ENCODE results near the gene PCDH17. TPM values are rescaled to one million over a fixed set of nuclear protein-coding genes. Genes with fewer than 3 reads are reported as not detected.

PCDH17 gene
- total RNA-seq, 1 donor from 2014 or later: 16.6 TPM

DNA sequence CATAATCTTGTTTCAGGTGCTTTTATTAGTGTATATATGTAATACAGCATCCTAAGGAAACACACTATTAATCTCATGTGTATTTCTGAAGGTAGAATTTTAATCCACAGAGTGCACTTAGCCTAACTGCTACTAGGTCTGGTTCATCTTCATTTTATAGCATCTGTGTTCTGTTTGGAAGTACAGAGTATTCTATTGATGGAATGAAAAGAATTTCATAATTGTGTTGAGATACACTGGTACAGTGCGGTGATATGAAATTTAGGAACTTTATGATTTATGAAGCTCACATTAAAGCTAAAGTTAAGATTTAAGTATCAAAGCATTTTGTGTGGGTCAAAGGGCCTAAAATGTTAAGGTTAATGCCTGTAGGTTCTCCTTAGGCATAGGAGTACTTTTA, 6.0 kb downstream of the PCDH17 start:
- H3K27me3 Mint-ChIP-seq: peaks cover 33% of the 10 kb centered on the region
- H3K9me3 Mint-ChIP-seq: no peaks in the 10 kb centered on the region

DNA sequence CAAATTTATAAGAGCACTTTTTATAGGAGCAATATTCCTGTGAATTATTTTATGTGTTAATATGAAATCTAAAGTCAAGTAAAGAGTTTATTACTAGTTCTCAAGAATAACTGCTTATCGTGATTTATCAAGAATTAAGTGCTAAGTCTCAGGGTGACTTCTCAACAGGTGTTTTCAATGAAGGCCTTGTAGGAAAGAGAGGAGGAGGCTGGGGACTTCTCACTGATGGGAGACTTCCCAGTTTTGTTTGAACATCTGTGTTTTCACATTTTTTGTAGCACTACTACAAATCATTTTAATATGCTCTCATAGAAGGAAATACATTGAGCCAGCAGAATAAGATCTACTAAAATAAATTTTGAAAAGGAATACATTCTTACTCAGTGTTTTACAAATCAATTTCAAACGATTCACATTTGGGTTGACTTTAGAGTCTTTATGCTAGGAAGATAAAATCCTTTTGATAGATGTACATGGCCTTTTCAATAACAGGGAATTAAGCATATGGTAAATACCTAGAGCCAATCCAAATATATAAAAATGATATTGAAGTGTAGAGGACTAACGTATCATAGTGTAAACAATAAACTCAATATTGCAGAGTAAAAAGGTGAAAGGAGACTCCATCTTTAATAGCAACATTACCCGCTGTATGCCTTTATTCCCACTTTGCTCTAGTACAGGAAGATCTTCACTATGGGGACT, 6.8 kb downstream of the PCDH17 start:
- Mint-ChIP-seq H3K27me3 (peaks cover 25% of the 10 kb centered on the region), H3K27ac (no peak overlapping the region), H3K4me1 (ENCODE audit: unreplicated experiment) (no peaks in the 10 kb centered on the region), H3K4me3 (no peak overlapping the region), H3K36me3 (no peaks in the 10 kb centered on the region), H3K9me3 (no peaks in the 10 kb centered on the region)
- no peak for DNase-seq (ENCODE audit: extremely low spot score, unreplicated experiment)
- TF ChIP-seq, protein P1, sequence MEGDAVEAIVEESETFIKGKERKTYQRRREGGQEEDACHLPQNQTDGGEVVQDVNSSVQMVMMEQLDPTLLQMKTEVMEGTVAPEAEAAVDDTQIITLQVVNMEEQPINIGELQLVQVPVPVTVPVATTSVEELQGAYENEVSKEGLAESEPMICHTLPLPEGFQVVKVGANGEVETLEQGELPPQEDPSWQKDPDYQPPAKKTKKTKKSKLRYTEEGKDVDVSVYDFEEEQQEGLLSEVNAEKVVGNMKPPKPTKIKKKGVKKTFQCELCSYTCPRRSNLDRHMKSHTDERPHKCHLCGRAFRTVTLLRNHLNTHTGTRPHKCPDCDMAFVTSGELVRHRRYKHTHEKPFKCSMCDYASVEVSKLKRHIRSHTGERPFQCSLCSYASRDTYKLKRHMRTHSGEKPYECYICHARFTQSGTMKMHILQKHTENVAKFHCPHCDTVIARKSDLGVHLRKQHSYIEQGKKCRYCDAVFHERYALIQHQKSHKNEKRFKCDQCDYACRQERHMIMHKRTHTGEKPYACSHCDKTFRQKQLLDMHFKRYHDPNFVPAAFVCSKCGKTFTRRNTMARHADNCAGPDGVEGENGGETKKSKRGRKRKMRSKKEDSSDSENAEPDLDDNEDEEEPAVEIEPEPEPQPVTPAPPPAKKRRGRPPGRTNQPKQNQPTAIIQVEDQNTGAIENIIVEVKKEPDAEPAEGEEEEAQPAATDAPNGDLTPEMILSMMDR (conservative IDR thresholded peaks at IDR 0.05): no peak

More for the DNA sequence above, 6.0 kb downstream of the PCDH17 start:
- TF ChIP-seq, protein P1 (conservative IDR thresholded peaks at IDR 0.05): no peak
- H3K27ac Mint-ChIP-seq: no peak overlapping the region
- H3K4me3 Mint-ChIP-seq: peak overlapping the region; percentile 22
- peaks cover 4% of the 10 kb centered on the region for H3K4me1 Mint-ChIP-seq (ENCODE audit: unreplicated experiment)
- DNase-seq (ENCODE audit: extremely low spot score, unreplicated experiment): no peak
- H3K36me3 Mint-ChIP-seq: no peaks in the 10 kb centered on the region

DNA sequence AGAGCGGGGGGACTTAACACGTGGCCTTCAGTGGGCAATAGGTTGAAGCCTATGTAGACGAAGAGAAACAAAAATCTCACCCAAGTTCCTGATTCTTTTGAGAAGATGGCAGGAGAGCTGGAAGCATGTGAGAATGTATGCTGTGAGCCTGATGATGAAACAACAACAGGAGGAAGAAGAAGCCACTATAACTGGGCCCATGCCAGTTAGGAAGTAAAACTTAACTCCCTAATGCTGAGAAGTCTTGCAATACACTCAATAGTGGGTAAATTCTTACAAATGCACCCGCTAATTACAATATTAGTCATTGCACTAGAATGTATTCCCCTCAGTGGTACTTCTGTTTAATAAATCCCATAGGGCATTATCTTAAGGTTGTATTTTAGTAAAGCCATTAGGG, 9.1 kb downstream of the PCDH17 start:
- TF ChIP-seq, protein P1 (conservative IDR thresholded peaks at IDR 0.05): no peak
- DNase-seq (ENCODE audit: extremely low spot score, unreplicated experiment): no peak
- Mint-ChIP-seq H3K9me3 (no peaks in the 10 kb centered on the region), H3K4me3 (no peak overlapping the region), H3K27me3 (peaks cover 8% of the 10 kb centered on the region), H3K4me1 (ENCODE audit: unreplicated experiment) (no peaks in the 10 kb centered on the region), H3K36me3 (no peaks in the 10 kb centered on the region), H3K27ac (no peak overlapping the region)

DNA sequence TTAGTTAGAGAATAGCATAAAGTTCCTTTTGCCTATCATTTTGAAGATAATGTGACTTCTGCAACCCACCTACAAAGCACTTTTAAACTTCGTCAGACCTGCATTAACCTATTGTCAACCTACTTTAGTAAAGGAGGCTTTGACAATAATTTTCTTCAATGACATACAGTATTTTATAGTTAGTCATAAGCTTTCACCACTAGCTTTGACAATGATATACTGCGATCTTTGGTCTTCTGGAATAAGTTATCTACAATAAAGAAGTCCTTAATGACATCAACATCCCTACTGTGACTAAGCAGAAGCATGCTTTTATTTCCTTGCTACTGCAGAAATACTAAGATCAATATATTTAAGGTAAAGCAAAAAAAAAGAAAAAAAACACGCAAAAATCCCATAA, 9.5 kb downstream of the PCDH17 start:
- no peaks in the 10 kb centered on the region for H3K36me3 Mint-ChIP-seq
- no peak for DNase-seq (ENCODE audit: extremely low spot score, unreplicated experiment)
- H3K4me3 Mint-ChIP-seq: no peak overlapping the region
- TF ChIP-seq, protein P1 (conservative IDR thresholded peaks at IDR 0.05): no peak
- H3K27ac Mint-ChIP-seq: no peak overlapping the region
- H3K9me3 Mint-ChIP-seq: no peaks in the 10 kb centered on the region
- peaks cover 4% of the 10 kb centered on the region for H3K27me3 Mint-ChIP-seq
- no peaks in the 10 kb centered on the region for H3K4me1 Mint-ChIP-seq (ENCODE audit: unreplicated experiment)

DNA sequence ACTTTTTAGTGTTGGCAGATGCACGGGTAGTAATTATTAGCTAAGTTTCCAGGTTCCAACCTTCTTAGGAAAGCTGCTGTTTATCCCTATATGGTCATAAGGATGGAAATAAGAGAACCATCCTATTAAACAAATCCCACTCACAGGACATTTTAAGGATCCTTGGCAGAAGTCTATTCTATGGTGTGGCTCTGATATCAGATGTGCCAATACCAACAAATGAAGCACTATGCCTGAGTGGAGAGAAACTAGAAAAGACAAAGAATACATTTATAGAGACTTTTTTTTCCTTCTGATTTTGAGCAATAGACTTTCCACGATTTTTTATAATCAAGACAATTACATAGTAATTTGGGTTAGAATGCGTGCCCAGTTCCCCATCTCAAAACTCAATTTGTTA, 12.6 kb downstream of the PCDH17 start:
- Mint-ChIP-seq H3K4me3 (no peak overlapping the region), H3K27ac (no peak overlapping the region), H3K27me3 (no peaks in the 10 kb centered on the region), H3K36me3 (no peaks in the 10 kb centered on the region), H3K4me1 (ENCODE audit: unreplicated experiment) (no peaks in the 10 kb centered on the region), H3K9me3 (no peaks in the 10 kb centered on the region)
- TF ChIP-seq, protein P1 (conservative IDR thresholded peaks at IDR 0.05): no peak
- DNase-seq (ENCODE audit: extremely low spot score, unreplicated experiment): no peak

Data from type B pancreatic cell (in vitro differentiated cells).